ENCODE measurements around the gene NCF4. TPM values are rescaled to one million over a fixed set of nuclear protein-coding genes. Genes with fewer than 3 reads are reported as not detected.

NCF4 gene
- total RNA-seq, 5 donors from 2014 or later (not counting 1 experiment from before 2014, with no cell fraction given): 8.0 to 23.6 (median 15.9) TPM

DNA sequence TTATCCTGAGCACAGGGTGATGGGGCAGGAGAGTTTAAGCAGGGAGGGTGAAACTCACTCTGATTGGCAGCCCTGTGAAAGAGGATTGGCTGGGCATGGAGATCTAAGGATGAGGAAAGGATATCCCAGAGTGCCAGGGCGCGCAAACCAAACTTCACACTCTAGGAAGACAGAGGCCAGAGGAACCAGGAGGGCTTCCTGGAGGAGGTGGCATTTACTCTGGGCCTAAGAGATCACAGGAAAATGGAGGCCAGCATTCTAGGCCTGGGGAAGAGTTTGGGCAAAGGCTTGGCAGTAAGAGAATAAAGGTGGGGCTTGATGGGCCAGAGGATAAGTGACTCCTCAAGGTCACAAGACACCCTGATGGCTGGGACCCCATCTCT is 377 bp upstream of the NCF4 start:
- Histone ChIP-seq H3K36me3 (ENCODE audit: control insufficient read depth in 2 of 2, extremely low read depth in 1 of 2, insufficient read depth in 1 of 2, low read length in 1 of 2) (no peaks in the 10 kb centered on the region), H3K27me3 (replicated peaks in 1 of 2; ENCODE audit: control insufficient read depth in 2 of 2, extremely low read depth in 1 of 2, insufficient read depth in 2 of 2, low read length in 1 of 2) (peaks cover 0 to 2% of the 10 kb centered on the region in 2 experiments), H3K4me3 (ENCODE audit: control insufficient read depth in 1 of 2, extremely low read depth in 1 of 2, low read length in 1 of 2) (peak overlapping the region in 1 of 2 donors; percentile 40), H3K4me1 (ENCODE audit: control insufficient read depth in 1 of 2, extremely low read depth in 1 of 2, insufficient read depth in 2 of 2, low read length in 2 of 2) (peaks cover 0 to 33% of the 10 kb centered on the region in 2 experiments), H3K9me3 (no peaks in the 10 kb centered on the region), H3K27ac (ENCODE audit: low read length) (peak overlapping the region; percentile 63)
- DNase-seq (no peak), ATAC-seq (replicated peaks in 1 of 4) (no peak)
- peaks cover 13% of the 10 kb centered on the region for H3K36me3 Mint-ChIP-seq
- CTCF ChIA-PET: interaction anchor here (0.7 to 1.3 kb wide), 4 partner anchors 31 to 750 kb away, joined by 3 read pairs; no protein-coding TSS in a partner anchor
- H3K4me1 Mint-ChIP-seq: peaks cover 20 to 34% (median 29%) of the 10 kb centered on the region in 3 donors
- H3K27ac Mint-ChIP-seq: peak overlapping the region; percentile 83 to 94
- H3K27me3 Mint-ChIP-seq: peaks cover 0 to 6% of the 10 kb centered on the region in 2 donors
- H3K9me3 Mint-ChIP-seq: no peaks in the 10 kb centered on the region
- H3K4me3 Mint-ChIP-seq: peak overlapping the region; percentile 49 to 65 (median 64)
- WGBS (ENCODE audit: insufficient coverage): no CpG with 5 or more reads among the region's 2 CpGs
- POLR2A ChIA-PET: no interaction called here

DNA sequence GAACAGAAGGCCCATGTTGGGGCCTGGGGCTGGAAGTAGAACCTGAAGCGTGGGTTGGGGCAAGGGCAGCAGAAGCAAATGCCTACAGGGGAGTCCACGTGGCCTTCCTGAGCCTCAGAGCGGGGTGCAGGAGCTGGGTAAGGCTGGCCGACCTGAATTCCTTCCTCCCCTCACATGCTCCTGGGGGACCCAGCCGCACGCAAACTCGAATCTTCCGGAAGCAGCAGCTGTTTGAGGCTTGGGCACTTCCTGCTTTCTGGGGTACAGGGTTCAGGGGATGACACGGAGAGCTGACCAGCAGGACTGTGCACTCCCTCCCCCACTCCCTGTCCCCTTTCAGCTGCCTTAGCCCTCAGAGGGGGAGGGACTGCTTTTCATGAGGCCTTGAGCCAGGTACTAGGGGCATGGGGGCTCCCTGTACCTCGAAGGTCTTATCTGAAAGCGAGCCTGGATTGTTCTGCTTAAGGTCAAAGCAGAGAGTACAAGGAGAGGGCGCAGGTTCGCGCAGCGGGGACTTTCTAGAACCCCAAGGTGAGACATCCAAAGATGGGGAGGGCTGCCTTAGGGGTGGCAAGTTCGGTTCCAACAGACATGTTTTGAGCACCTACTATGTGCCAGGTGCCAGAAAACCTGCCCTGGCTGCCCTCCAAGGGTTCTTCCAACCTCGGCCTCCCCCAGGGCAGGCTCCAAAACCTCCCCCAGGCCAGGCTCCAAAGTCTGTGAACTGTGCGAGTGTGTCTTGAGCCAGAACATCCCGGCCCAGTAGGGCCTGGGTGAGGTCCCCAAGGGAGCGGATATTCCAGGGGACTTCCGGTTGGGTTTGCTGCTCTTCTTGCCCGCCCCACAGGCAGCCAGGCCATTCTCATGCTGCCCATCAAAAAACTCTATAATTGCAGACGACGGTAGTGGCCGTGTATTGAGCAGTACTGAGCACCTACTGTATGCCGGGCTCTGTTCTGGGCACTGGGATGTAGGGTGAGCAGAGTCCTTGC is 1.7 kb downstream of the NCF4 start:
- no peaks in the 10 kb centered on the region for H3K27me3 ChIP-seq (replicated peaks in 1 of 2; ENCODE audit: control insufficient read depth in 2 of 2, extremely low read depth in 1 of 2, insufficient read depth in 2 of 2, low read length in 1 of 2)
- Mint-ChIP-seq H3K27me3 (peaks cover 0 to 2% of the 10 kb centered on the region in 2 donors), H3K27ac (peak overlapping the region; percentile 15 to 34), H3K4me3 (peak overlapping the region in 2 of 3 donors; percentile 25 to 34), H3K9me3 (no peaks in the 10 kb centered on the region), H3K36me3 (peaks cover 27% of the 10 kb centered on the region), H3K4me1 (peaks cover 12 to 25% (median 23%) of the 10 kb centered on the region in 3 donors)
- H3K27ac ChIP-seq (ENCODE audit: low read length): no peak overlapping the region
- POLR2A ChIA-PET: no interaction called here
- no peaks in the 10 kb centered on the region for H3K9me3 ChIP-seq
- H3K36me3 ChIP-seq (ENCODE audit: control insufficient read depth in 2 of 2, extremely low read depth in 1 of 2, insufficient read depth in 1 of 2, low read length in 1 of 2): no peaks in the 10 kb centered on the region
- WGBS (ENCODE audit: insufficient coverage): 80% methylated on average over 17 of the region's 26 CpGs
- DNase-seq (peak in 1 of 35 experiments; percentile 21), ATAC-seq (replicated peaks in 1 of 4) (no peak)
- H3K4me1 ChIP-seq (ENCODE audit: control insufficient read depth in 1 of 2, extremely low read depth in 1 of 2, insufficient read depth in 2 of 2, low read length in 2 of 2): peaks cover 0 to 25% of the 10 kb centered on the region in 2 experiments
- CTCF ChIA-PET: no interaction called here
- H3K4me3 ChIP-seq (ENCODE audit: control insufficient read depth in 1 of 2, extremely low read depth in 1 of 2, low read length in 1 of 2): peak overlapping the region; percentile 1 to 40

DNA sequence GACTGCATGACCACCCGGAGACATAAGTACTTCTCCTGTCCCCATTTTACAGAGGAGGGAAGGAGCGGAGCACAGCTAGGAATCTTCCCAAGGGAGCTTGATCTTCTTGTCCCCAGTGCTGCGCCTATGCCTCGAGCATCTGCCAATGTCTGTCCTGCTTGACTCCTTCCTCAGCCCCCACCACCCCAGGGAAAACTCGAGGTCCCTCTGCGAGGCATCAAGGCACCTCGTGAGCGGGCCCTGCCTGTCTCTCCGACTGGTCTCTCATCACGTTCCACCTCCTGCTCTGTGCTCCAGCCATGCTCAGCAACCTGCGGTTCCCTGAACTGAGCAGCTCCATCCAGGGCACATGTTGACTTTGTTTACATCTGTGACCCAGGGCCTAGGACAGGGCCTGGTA is 2.5 kb downstream of the NCF4 start:
- Histone ChIP-seq H3K4me3 (ENCODE audit: control insufficient read depth in 1 of 2, extremely low read depth in 1 of 2, low read length in 1 of 2) (no peak overlapping the region), H3K36me3 (ENCODE audit: control insufficient read depth in 2 of 2, extremely low read depth in 1 of 2, insufficient read depth in 1 of 2, low read length in 1 of 2) (no peaks in the 10 kb centered on the region), H3K4me1 (ENCODE audit: control insufficient read depth in 1 of 2, extremely low read depth in 1 of 2, insufficient read depth in 2 of 2, low read length in 2 of 2) (peaks cover 0 to 25% of the 10 kb centered on the region in 2 experiments), H3K27ac (ENCODE audit: low read length) (no peak overlapping the region), H3K27me3 (replicated peaks in 1 of 2; ENCODE audit: control insufficient read depth in 2 of 2, extremely low read depth in 1 of 2, insufficient read depth in 2 of 2, low read length in 1 of 2) (peaks cover 0 to 5% of the 10 kb centered on the region in 2 experiments), H3K9me3 (no peaks in the 10 kb centered on the region)
- peaks cover 0 to 2% of the 10 kb centered on the region in 2 donors for H3K27me3 Mint-ChIP-seq
- CTCF ChIA-PET: no interaction called here
- WGBS (ENCODE audit: insufficient coverage): 94% methylated on average over 9 of the region's 11 CpGs
- peaks cover 12 to 25% (median 23%) of the 10 kb centered on the region in 3 donors for H3K4me1 Mint-ChIP-seq
- H3K36me3 Mint-ChIP-seq: peaks cover 31% of the 10 kb centered on the region
- DNase-seq: no peak
- no peaks in the 10 kb centered on the region for H3K9me3 Mint-ChIP-seq
- no peak overlapping the region for H3K4me3 Mint-ChIP-seq
- POLR2A ChIA-PET: no interaction called here
- H3K27ac Mint-ChIP-seq: no peak overlapping the region
- ATAC-seq (replicated peaks in 1 of 4): no peak

DNA sequence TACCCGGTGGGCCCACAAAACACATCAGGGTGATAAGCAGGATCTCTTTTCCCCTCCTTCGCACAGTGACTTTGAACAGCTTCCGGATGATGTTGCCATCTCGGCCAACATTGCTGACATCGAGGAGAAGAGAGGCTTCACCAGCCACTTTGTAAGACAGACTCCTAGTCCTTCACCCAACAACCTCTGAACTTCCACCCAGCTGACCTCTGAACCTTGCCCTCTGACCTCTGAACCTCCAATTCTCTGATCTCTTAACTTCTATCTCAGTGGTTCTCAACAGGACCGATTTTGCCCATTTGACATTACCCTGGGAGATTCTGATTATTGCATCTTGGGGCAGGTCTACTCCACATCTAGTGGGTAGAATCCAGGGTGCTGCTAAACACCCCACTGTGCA is 3.2 kb downstream of the NCF4 start:
- POLR2A ChIA-PET: no interaction called here
- H3K4me3 Mint-ChIP-seq: no peak overlapping the region
- H3K27me3 ChIP-seq (replicated peaks in 1 of 2; ENCODE audit: control insufficient read depth in 2 of 2, extremely low read depth in 1 of 2, insufficient read depth in 2 of 2, low read length in 1 of 2): peaks cover 0 to 5% of the 10 kb centered on the region in 2 experiments
- 82% methylated on average over 1 of the region's 6 CpGs for WGBS (ENCODE audit: insufficient coverage)
- no peaks in the 10 kb centered on the region for H3K9me3 ChIP-seq
- no peak overlapping the region for H3K27ac Mint-ChIP-seq
- no peak overlapping the region for H3K4me3 ChIP-seq (ENCODE audit: control insufficient read depth in 1 of 2, extremely low read depth in 1 of 2, low read length in 1 of 2)
- peaks cover 12 to 25% (median 23%) of the 10 kb centered on the region in 3 donors for H3K4me1 Mint-ChIP-seq
- no peaks in the 10 kb centered on the region for H3K9me3 Mint-ChIP-seq
- H3K36me3 Mint-ChIP-seq: peaks cover 31% of the 10 kb centered on the region
- peaks cover 0 to 25% of the 10 kb centered on the region in 2 experiments for H3K4me1 ChIP-seq (ENCODE audit: control insufficient read depth in 1 of 2, extremely low read depth in 1 of 2, insufficient read depth in 2 of 2, low read length in 2 of 2)
- H3K27ac ChIP-seq (ENCODE audit: low read length): no peak overlapping the region
- ATAC-seq (replicated peaks in 1 of 4) (no peak), DNase-seq (no peak)
- peaks cover 0 to 2% of the 10 kb centered on the region in 2 donors for H3K27me3 Mint-ChIP-seq
- H3K36me3 ChIP-seq (ENCODE audit: control insufficient read depth in 2 of 2, extremely low read depth in 1 of 2, insufficient read depth in 1 of 2, low read length in 1 of 2): no peaks in the 10 kb centered on the region
- CTCF ChIA-PET: no interaction called here

DNA sequence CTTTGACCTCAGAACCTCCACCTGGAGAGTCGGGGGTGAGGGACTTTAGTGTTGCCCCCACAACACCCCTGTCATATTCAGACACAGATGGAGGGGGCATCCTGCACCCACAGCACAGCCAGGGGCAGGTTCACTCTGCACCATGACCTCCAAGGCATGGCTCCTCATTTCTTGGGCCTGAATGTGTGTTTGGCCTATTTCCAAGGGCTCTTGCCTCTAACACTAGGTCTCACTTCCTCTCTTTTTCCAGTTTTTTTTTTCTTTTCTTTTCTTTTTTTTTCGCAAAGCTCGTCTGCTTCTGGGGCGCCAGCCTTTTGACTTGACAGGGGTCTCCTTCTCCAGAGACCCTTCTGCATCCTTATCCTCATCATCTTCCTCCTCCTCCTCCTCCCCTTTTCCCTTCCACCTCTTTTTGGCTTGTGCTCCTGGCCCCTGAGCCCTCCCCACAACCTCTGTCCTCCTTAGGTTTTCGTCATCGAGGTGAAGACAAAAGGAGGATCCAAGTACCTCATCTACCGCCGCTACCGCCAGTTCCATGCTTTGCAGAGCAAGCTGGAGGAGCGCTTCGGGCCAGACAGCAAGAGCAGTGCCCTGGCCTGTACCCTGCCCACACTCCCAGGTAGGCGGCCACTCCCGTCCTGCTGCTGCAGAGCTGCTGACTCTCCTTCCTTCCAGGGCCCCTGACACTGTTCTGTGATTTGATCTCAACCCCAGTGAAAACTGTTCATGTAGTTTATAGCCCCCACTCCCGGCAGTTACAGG is 3.8 kb downstream of the NCF4 start:
- no peak for DNase-seq
- Histone ChIP-seq H3K9me3 (no peaks in the 10 kb centered on the region), H3K27ac (ENCODE audit: low read length) (no peak overlapping the region), H3K4me1 (ENCODE audit: control insufficient read depth in 1 of 2, extremely low read depth in 1 of 2, insufficient read depth in 2 of 2, low read length in 2 of 2) (peaks cover 0 to 25% of the 10 kb centered on the region in 2 experiments), H3K36me3 (ENCODE audit: control insufficient read depth in 2 of 2, extremely low read depth in 1 of 2, insufficient read depth in 1 of 2, low read length in 1 of 2) (no peaks in the 10 kb centered on the region), H3K27me3 (replicated peaks in 1 of 2; ENCODE audit: control insufficient read depth in 2 of 2, extremely low read depth in 1 of 2, insufficient read depth in 2 of 2, low read length in 1 of 2) (peaks cover 0 to 7% of the 10 kb centered on the region in 2 experiments), H3K4me3 (ENCODE audit: control insufficient read depth in 1 of 2, extremely low read depth in 1 of 2, low read length in 1 of 2) (no peak overlapping the region)
- Mint-ChIP-seq H3K4me3 (no peak overlapping the region), H3K36me3 (peaks cover 31% of the 10 kb centered on the region), H3K27ac (no peak overlapping the region), H3K4me1 (peaks cover 12 to 25% (median 23%) of the 10 kb centered on the region in 3 donors), H3K9me3 (no peaks in the 10 kb centered on the region), H3K27me3 (peaks cover 0 to 2% of the 10 kb centered on the region in 2 donors)
- ChIA-PET CTCF (no interaction called here), POLR2A (no interaction called here)
- no peak for ATAC-seq (replicated peaks in 1 of 4)
- WGBS (ENCODE audit: insufficient coverage): 94% methylated on average over 9 of the region's 14 CpGs

DNA sequence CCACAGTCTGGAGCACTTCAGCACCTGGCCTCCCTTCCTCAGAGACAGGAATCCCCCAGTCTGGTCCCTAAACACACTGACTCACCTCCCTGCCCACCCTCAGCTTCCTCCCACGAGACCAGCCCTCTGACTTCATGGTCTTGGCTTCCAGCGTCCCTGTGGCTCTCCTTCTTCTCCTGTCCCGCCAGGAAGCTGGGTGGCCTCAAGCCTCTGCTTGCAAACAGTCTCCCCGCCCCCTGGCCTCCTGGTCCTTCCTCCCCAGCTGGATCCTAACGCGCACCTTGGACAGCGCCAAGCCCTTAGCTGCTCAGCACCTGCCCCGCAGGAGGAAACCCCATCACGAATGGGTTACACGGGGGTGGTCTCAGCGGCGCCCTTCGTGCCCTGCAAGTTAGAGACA is 4.5 kb downstream of the NCF4 start:
- Mint-ChIP-seq H3K9me3 (no peaks in the 10 kb centered on the region), H3K4me1 (peaks cover 6 to 20% (median 18%) of the 10 kb centered on the region in 3 donors), H3K4me3 (no peak overlapping the region), H3K36me3 (peaks cover 31% of the 10 kb centered on the region), H3K27me3 (peaks cover 0 to 2% of the 10 kb centered on the region in 2 donors), H3K27ac (no peak overlapping the region)
- no peak overlapping the region for H3K4me3 ChIP-seq (ENCODE audit: control insufficient read depth in 1 of 2, extremely low read depth in 1 of 2, low read length in 1 of 2)
- POLR2A ChIA-PET: no interaction called here
- no peak overlapping the region for H3K27ac ChIP-seq (ENCODE audit: low read length)
- peaks cover 0 to 22% of the 10 kb centered on the region in 2 experiments for H3K4me1 ChIP-seq (ENCODE audit: control insufficient read depth in 1 of 2, extremely low read depth in 1 of 2, insufficient read depth in 2 of 2, low read length in 2 of 2)
- no peak for ATAC-seq (replicated peaks in 1 of 4)
- H3K9me3 ChIP-seq: no peaks in the 10 kb centered on the region
- WGBS (ENCODE audit: insufficient coverage): 88% methylated on average over 11 of the region's 13 CpGs
- CTCF ChIA-PET: no interaction called here
- DNase-seq: no peak
- no peaks in the 10 kb centered on the region for H3K36me3 ChIP-seq (ENCODE audit: control insufficient read depth in 2 of 2, extremely low read depth in 1 of 2, insufficient read depth in 1 of 2, low read length in 1 of 2)
- peaks cover 0 to 7% of the 10 kb centered on the region in 2 experiments for H3K27me3 ChIP-seq (replicated peaks in 1 of 2; ENCODE audit: control insufficient read depth in 2 of 2, extremely low read depth in 1 of 2, insufficient read depth in 2 of 2, low read length in 1 of 2)
